Measurements from ENCODE around the gene DBN1. TPM values are rescaled to one million over a fixed set of nuclear protein-coding genes. Genes with fewer than 3 reads are reported as not detected.

Gene DBN1
- total RNA-seq, 1 experiment from 2014 or later, result 195 TPM

DNA sequence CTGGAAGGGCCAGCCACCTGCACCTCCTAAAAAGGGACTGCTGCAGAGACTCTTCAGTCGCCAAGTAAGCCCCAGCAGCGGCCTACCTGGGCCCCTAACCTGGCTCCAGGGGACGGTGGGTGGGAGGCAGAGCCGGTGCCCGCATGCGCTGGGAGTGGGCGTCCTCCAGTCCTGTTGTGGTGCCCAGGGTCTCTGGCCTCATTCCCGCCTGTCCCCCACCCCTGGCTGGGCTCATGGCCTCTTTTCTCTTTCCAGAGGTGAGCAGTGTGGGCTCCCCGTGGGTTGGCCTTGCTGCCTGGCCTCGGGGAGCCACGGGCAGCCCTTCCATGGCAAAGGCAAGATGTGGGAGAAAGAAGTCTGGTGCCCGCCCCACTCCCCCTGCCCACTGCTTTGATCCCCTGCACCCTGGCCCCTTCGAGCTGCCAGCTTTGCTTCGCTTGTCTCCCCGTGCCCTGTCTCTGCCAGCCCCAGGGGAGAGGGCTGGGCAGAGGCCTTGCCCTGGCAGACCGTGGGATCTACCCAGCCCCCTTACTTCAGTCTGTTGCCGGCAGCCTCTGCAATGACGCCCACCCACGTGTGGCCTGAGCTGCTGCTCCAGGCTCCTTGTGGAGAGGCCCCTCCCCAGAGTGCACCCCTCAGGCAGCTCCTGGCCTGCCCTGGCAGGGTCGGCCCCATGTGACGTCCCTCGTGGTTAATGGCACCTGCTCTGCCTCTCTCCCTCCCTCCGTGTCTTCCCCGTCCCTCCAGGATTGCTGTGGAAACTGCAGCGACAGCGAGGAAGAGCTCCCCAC is 32.2 kb downstream of the DBN1 start:
- ChIA-PET POLR2A (no interaction called here), CTCF (no interaction called here)
- in situ Hi-C loops (cut with HindIII; ENCODE audit: low pct_unique_long_range_greater_than_20kb, low sequenced_read_pairs) (no loop called here), intact Hi-C loops (cut with micrococcal nuclease; ENCODE audit: unreplicated experiment) (no loop called here)
- Histone ChIP-seq H3K4me3 (ENCODE audit: low read depth in 2 of 2, low read length in 2 of 2) (no peak overlapping the region), H3K4me1 (ENCODE audit: control insufficient read depth, insufficient read depth, low read length) (peaks cover 23% of the 10 kb centered on the region), H3K27me3 (ENCODE audit: control insufficient read depth, insufficient read depth, low read length) (no peaks in the 10 kb centered on the region), H3K36me3 (ENCODE audit: control insufficient read depth, insufficient read depth, low read length) (no peaks in the 10 kb centered on the region), H3K27ac (ENCODE audit: low read length) (no peak overlapping the region), H3K9me3 (ENCODE audit: control insufficient read depth, insufficient read depth, low read depth, low read length) (no peaks in the 10 kb centered on the region)
- ATAC-seq (no peak), DNase-seq (ENCODE audit: low read depth, low spot score) (no peak)
- no TSS peak for BruUV-seq (replicated peaks)
- TF ChIP-seq, protein P1, sequence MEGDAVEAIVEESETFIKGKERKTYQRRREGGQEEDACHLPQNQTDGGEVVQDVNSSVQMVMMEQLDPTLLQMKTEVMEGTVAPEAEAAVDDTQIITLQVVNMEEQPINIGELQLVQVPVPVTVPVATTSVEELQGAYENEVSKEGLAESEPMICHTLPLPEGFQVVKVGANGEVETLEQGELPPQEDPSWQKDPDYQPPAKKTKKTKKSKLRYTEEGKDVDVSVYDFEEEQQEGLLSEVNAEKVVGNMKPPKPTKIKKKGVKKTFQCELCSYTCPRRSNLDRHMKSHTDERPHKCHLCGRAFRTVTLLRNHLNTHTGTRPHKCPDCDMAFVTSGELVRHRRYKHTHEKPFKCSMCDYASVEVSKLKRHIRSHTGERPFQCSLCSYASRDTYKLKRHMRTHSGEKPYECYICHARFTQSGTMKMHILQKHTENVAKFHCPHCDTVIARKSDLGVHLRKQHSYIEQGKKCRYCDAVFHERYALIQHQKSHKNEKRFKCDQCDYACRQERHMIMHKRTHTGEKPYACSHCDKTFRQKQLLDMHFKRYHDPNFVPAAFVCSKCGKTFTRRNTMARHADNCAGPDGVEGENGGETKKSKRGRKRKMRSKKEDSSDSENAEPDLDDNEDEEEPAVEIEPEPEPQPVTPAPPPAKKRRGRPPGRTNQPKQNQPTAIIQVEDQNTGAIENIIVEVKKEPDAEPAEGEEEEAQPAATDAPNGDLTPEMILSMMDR (IDR thresholded peaks at IDR 0.05), result no peak
- TF ChIP-seq, protein P2, sequence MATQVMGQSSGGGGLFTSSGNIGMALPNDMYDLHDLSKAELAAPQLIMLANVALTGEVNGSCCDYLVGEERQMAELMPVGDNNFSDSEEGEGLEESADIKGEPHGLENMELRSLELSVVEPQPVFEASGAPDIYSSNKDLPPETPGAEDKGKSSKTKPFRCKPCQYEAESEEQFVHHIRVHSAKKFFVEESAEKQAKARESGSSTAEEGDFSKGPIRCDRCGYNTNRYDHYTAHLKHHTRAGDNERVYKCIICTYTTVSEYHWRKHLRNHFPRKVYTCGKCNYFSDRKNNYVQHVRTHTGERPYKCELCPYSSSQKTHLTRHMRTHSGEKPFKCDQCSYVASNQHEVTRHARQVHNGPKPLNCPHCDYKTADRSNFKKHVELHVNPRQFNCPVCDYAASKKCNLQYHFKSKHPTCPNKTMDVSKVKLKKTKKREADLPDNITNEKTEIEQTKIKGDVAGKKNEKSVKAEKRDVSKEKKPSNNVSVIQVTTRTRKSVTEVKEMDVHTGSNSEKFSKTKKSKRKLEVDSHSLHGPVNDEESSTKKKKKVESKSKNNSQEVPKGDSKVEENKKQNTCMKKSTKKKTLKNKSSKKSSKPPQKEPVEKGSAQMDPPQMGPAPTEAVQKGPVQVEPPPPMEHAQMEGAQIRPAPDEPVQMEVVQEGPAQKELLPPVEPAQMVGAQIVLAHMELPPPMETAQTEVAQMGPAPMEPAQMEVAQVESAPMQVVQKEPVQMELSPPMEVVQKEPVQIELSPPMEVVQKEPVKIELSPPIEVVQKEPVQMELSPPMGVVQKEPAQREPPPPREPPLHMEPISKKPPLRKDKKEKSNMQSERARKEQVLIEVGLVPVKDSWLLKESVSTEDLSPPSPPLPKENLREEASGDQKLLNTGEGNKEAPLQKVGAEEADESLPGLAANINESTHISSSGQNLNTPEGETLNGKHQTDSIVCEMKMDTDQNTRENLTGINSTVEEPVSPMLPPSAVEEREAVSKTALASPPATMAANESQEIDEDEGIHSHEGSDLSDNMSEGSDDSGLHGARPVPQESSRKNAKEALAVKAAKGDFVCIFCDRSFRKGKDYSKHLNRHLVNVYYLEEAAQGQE (IDR thresholded peaks at IDR 0.05; ENCODE audit: insufficient read depth in 1 of 2, low read depth in 2 of 2, low read length in 1 of 2), result no peak
- TF ChIP-seq SIN3A (IDR thresholded peaks at IDR 0.05; ENCODE audit: borderline replicate concordance, insufficient read depth, low read depth, low read length) (no peak), TCF7L2 (IDR thresholded peaks at IDR 0.05; ENCODE audit: low read depth, low read length) (no peak), POLR2AphosphoS5 (IDR thresholded peaks at IDR 0.05; ENCODE audit: low read depth, low read length) (no peak)

DNA sequence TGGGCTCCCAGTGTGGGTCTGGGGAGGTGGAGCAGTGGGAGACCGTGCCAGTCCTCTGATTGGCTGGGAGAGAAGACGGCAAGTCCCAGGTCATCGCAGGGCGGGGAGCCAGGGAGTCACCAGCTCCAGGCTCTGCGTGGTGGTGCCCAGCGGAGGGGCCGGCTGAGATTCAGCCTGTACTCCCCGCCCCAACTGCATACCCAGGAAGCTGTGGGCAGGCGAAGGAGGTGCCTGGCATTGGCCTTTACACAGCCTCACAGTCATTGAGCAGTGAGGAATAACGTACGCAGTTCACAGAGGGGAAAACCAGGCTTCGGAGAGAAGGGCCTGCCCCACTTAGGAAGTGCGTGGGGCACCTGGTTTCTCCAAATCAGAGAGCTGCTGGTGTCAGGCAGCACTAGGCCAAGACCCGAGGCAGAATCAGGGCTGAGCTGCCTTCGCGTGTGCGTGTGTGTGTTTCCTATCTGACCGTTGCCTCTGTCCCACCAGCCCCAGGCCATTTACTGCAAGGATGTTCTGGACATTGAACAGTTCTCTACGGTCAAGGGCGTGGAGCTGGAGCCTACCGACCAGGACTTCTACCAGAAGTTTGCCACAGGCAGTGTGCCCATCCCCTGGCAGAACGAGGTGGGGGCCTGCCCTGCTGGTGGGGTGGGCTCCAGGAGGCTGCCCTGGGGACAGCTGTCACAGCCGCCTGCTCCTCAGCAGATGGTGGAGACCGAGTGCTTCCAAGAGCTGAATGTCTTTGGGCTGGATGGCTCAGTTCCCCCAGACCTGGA is 33.0 kb downstream of the DBN1 start:
- intact Hi-C loops (cut with micrococcal nuclease; ENCODE audit: unreplicated experiment), result no loop called here
- no peaks in the 10 kb centered on the region for H3K27me3 ChIP-seq (ENCODE audit: control insufficient read depth, insufficient read depth, low read length)
- no peak for DNase-seq (ENCODE audit: low read depth, low spot score)
- 0 out of 2 replicates have a peak, but pooled peaks have one; percentile 1 for ATAC-seq
- in situ Hi-C loops (cut with HindIII; ENCODE audit: low pct_unique_long_range_greater_than_20kb, low sequenced_read_pairs), result no loop called here
- H3K9me3 ChIP-seq (ENCODE audit: control insufficient read depth, insufficient read depth, low read depth, low read length), result no peaks in the 10 kb centered on the region
- POLR2A ChIA-PET, result no interaction called here
- BruUV-seq (replicated peaks), result no TSS peak
- TF ChIP-seq, protein P1 (IDR thresholded peaks at IDR 0.05), result no peak
- TF ChIP-seq, protein P2 (IDR thresholded peaks at IDR 0.05; ENCODE audit: insufficient read depth in 1 of 2, low read depth in 2 of 2, low read length in 1 of 2), result no peak
- TF ChIP-seq POLR2AphosphoS5 (IDR thresholded peaks at IDR 0.05; ENCODE audit: low read depth, low read length), result peak; percentile 22; the same call in 1 of the 2 replicates
- no peak for TF ChIP-seq TCF7L2 (IDR thresholded peaks at IDR 0.05; ENCODE audit: low read depth, low read length)
- no peak for TF ChIP-seq SIN3A (IDR thresholded peaks at IDR 0.05; ENCODE audit: borderline replicate concordance, insufficient read depth, low read depth, low read length)
- H3K4me3 ChIP-seq (ENCODE audit: low read depth in 2 of 2, low read length in 2 of 2), result no peak overlapping the region
- CTCF ChIA-PET, result interaction anchor here (0.7 kb wide), 1 partner anchor 14 kb away, joined by 3 read pairs; no protein-coding TSS in a partner anchor
- no peak overlapping the region for H3K27ac ChIP-seq (ENCODE audit: low read length)
- no peaks in the 10 kb centered on the region for H3K36me3 ChIP-seq (ENCODE audit: control insufficient read depth, insufficient read depth, low read length)
- peaks cover 16% of the 10 kb centered on the region for H3K4me1 ChIP-seq (ENCODE audit: control insufficient read depth, insufficient read depth, low read length)
